Activated CD4-positive, alpha-beta T cell treated with anti-CD3 and anti-CD28 coated beads for 36 hours (primary cell): Measurements from ENCODE around the gene VILL. TPM values are rescaled to one million over a fixed set of nuclear protein-coding genes. Genes with fewer than 3 reads are reported as not detected.

Experiments used
- ATAC-seq: fragments of 200-7000 bp; cut with Tn5 transposase; one replicate; pipeline ENCODE4 v1.10.0; 2021; ENCODE audit warnings: mild to moderate bottlenecking, moderate library complexity
- CTCF ChIA-PET: fragments of 350-600 bp; sonication (Branson Sonifier 250); formaldehyde crosslinking; loops from one replicate; lab custom pipeline; 2021; ENCODE audit warnings: antibody characterized with exemption; lab: Charles Lee
- POLR2A ChIA-PET: fragments of 350-600 bp; sonication (Branson Sonifier 250); formaldehyde crosslinking; loops from one replicate; lab custom pipeline; 2021; ENCODE audit warnings: antibody characterized with exemption, inconsistent platforms; lab: Charles Lee
- DNase-seq: peaks from one replicate; pipeline ENCODE4 v3.0.0-alpha.2; 2020
- H3K27ac Mint-ChIP-seq: one replicate; pipeline ENCODE4 v1.8.0; 2021; ENCODE audit warnings: mixed read lengths
- H3K27me3 Mint-ChIP-seq: one replicate; pipeline ENCODE4 v1.8.0; 2021; ENCODE audit warnings: mixed read lengths
- H3K36me3 Mint-ChIP-seq: one replicate; pipeline ENCODE4 v1.8.0; 2021; ENCODE audit warnings: low read depth, mixed read lengths
- H3K4me1 Mint-ChIP-seq: one replicate; pipeline ENCODE4 v1.8.0; 2021; ENCODE audit warnings: mixed read lengths
- H3K4me3 Mint-ChIP-seq: one replicate; pipeline ENCODE4 v1.8.0; 2021; ENCODE audit warnings: mild to moderate bottlenecking, moderate library complexity, mixed read lengths
- H3K9me3 Mint-ChIP-seq: one replicate; pipeline ENCODE4 v1.8.0; 2021; ENCODE audit warnings: low read depth, mixed read lengths
- intact Hi-C, 2 experiments: fragments of 100-400 bp; cut with DNase I in 1 of 2; cut with micrococcal nuclease in 1 of 2; formaldehyde crosslinking; loops; one replicate each; pipeline versions ENCODE4 v1.14.2 to v1.15.1; 2022 to 2024; cut with DNase I, micrococcal nuclease
- total RNA-seq, 2 experiments: library from RNA; stranded (reverse); gene quantifications; one replicate each; pipeline ENCODE4 v1.2.3, GENCODE V29; 2021

The VILL gene
- total RNA-seq, 2 experiments from 2014 or later: 9.2 to 12.1 TPM

DNA sequence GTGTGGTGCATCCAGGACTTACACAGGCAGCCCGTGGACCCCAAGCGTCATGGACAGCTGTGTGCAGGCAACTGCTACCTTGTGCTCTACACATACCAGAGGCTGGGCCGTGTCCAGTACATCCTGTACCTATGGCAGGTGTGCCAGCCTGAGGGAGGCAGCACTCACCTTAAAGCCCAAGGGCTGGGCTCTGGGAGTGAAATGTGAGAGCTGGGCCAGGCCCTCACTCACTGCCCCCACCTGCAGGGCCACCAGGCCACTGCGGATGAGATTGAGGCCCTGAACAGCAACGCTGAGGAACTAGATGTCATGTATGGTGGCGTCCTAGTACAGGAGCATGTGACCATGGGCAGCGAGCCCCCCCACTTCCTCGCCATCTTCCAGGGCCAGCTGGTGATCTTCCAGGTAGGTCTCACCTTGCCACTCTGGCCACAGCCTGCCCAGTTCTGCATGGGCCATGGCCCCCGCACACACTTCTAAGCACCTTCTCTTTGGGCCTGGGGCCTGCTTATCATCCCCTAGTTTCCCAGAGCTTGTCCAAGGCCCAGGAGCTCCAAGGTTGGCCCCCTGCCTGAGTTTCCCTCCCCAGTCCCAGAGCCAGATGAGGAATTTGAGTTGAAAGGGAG lies 11.0 kb downstream of the VILL start:
- DNase-seq (no peak), ATAC-seq (no peak)
- POLR2A ChIA-PET: no interaction called here
- no peaks in the 10 kb centered on the region for H3K9me3 Mint-ChIP-seq
- no peaks in the 10 kb centered on the region for H3K27me3 Mint-ChIP-seq
- H3K4me3 Mint-ChIP-seq: no peak overlapping the region
- H3K4me1 Mint-ChIP-seq: peaks cover 28% of the 10 kb centered on the region
- intact Hi-C loops: no loop called here
- H3K27ac Mint-ChIP-seq: no peak overlapping the region
- CTCF ChIA-PET: interaction anchor here (0.5 to 1.1 kb wide), 2 partner anchors 28 to 654 kb away, joined by 3 to 4 read pairs; no protein-coding TSS in a partner anchor
- H3K36me3 Mint-ChIP-seq: peaks cover 20% of the 10 kb centered on the region

DNA sequence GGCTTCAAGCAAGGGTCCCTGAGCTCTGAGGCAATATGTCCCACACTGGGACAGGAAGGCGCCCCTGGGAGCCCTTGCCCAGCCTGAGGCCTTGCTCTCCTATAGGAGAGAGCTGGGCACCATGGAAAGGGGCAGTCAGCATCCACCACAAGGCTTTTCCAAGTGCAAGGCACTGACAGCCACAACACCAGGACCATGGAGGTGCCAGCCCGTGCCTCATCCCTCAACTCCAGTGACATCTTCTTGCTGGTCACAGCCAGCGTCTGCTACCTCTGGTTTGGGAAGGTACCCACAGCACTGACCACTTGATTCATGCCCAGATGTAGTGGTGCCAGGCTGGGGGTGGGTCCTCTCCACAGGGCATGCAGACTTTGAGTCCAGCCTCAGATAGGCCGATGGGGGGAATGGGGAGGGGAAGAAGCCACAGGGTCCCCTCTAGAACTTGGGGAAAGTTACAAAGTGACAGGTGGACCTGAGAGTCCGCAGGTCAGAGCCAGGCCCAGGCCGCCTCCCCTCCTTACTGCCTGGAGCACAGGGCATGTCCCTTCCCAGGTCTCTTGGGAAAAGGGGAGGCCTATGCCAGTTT lies 11.8 kb downstream of the VILL start:
- peak overlapping the region; percentile 31 for H3K27ac Mint-ChIP-seq
- peaks cover 15% of the 10 kb centered on the region for H3K36me3 Mint-ChIP-seq
- H3K4me1 Mint-ChIP-seq: peaks cover 24% of the 10 kb centered on the region
- no peaks in the 10 kb centered on the region for H3K9me3 Mint-ChIP-seq
- CTCF ChIA-PET: interaction anchor here (0.5 to 2.0 kb wide), 2 partner anchors 18 to 653 kb away, joined by 3 to 9 read pairs; no protein-coding TSS in a partner anchor
- POLR2A ChIA-PET: no interaction called here
- no peak for ATAC-seq
- intact Hi-C loops: no loop called here
- no peaks in the 10 kb centered on the region for H3K27me3 Mint-ChIP-seq
- H3K4me3 Mint-ChIP-seq: no peak overlapping the region
- no peak for DNase-seq

- ChIA-PET CTCF (interaction anchor here (1.5 to 2.0 kb wide), 2 partner anchors 17 to 23 kb away, joined by 4 to 9 read pairs; no protein-coding TSS in a partner anchor), POLR2A (no interaction called here)
- Mint-ChIP-seq H3K27me3 (no peaks in the 10 kb centered on the region), H3K36me3 (peaks cover 15% of the 10 kb centered on the region), H3K4me3 (no peak overlapping the region), H3K9me3 (no peaks in the 10 kb centered on the region), H3K27ac (peak overlapping the region; percentile 42), H3K4me1 (peaks cover 24% of the 10 kb centered on the region)
- intact Hi-C loops: loop anchor here in 1 of 2 experiments (1.0 kb wide), 1 partner anchor 29 kb away; no protein-coding TSS in a partner anchor
- DNase-seq (peak; percentile 4), ATAC-seq (no peak)
Measured at GRCh38 chr3:38002940-38003339, 12.4 kb downstream of the VILL start.

- intact Hi-C loops: loop anchor here in 1 of 2 experiments (1.0 kb wide), 1 partner anchor 29 kb away; no protein-coding TSS in a partner anchor
- CTCF ChIA-PET: interaction anchor here (0.8 to 2.0 kb wide), 5 partner anchors 17 to 503 kb away, joined by 3 to 9 read pairs (median 4); no protein-coding TSS in a partner anchor
- POLR2A ChIA-PET: no interaction called here
- Mint-ChIP-seq H3K4me3 (no peak overlapping the region), H3K27ac (peak overlapping the region; percentile 0), H3K27me3 (no peaks in the 10 kb centered on the region), H3K9me3 (no peaks in the 10 kb centered on the region), H3K36me3 (peaks cover 15% of the 10 kb centered on the region), H3K4me1 (peaks cover 19% of the 10 kb centered on the region)
- ATAC-seq (peak; percentile 31), DNase-seq (peak; percentile 72)
Measured at GRCh38 chr3:38003371-38003816, 12.8 kb downstream of the VILL start.

DNA sequence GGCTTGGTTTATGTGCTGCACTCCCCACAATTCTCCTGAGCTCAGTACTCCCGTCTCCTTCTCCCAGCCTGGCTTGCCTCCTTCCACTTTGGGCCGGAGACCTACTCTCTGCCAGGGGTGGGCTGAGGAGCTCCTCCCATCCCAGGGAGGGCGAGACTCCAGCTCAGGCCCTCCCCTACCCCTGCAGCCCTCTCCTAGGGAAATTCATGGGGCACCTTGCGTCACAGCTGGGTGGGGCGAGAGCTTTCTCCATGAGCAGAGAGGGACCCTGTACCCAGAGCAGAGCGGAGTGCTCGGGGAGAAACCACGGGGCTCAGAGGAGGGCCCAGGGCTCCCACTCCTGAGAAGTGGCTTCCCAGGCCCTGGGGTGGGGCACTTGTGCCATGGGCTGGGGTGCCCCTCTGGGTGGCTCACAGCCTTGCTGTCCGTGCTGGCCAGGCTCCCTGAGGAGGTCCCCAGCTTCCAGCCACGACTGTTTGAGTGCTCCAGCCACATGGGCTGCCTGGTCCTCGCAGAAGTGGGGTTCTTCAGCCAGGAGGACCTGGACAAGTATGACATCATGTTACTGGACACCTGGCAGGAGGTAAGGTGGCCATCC lies 13.3 kb downstream of the VILL start:
- H3K4me3 Mint-ChIP-seq: no peak overlapping the region
- H3K9me3 Mint-ChIP-seq: no peaks in the 10 kb centered on the region
- peaks cover 15% of the 10 kb centered on the region for H3K4me1 Mint-ChIP-seq
- CTCF ChIA-PET: interaction anchor here (0.8 to 2.0 kb wide), 5 partner anchors 16 to 502 kb away, joined by 3 to 9 read pairs (median 4); no protein-coding TSS in a partner anchor
- POLR2A ChIA-PET: no interaction called here
- intact Hi-C loops: loop anchor here in 1 of 2 experiments (1.0 kb wide), 1 partner anchor 30 kb away; no protein-coding TSS in a partner anchor
- ATAC-seq: no peak
- peaks cover 15% of the 10 kb centered on the region for H3K36me3 Mint-ChIP-seq
- H3K27ac Mint-ChIP-seq: peak overlapping the region; percentile 0
- H3K27me3 Mint-ChIP-seq: no peaks in the 10 kb centered on the region
- no peak for DNase-seq

- DNase-seq: peak; percentile 76
- H3K9me3 Mint-ChIP-seq: no peaks in the 10 kb centered on the region
- ChIA-PET POLR2A (interaction anchor here (0.6 kb wide), 1 partner anchor 57 kb away, joined by 3 read pairs; no protein-coding TSS in a partner anchor), CTCF (interaction anchor here (0.8 to 2.0 kb wide), 5 partner anchors 16 to 502 kb away, joined by 3 to 9 read pairs (median 4); no protein-coding TSS in a partner anchor)
- peak; percentile 85 for ATAC-seq
- intact Hi-C loops: no loop called here
- H3K4me1 Mint-ChIP-seq: peaks cover 9% of the 10 kb centered on the region
- H3K27me3 Mint-ChIP-seq: no peaks in the 10 kb centered on the region
- peak overlapping the region; percentile 29 for H3K27ac Mint-ChIP-seq
- H3K4me3 Mint-ChIP-seq: no peak overlapping the region
- H3K36me3 Mint-ChIP-seq: peaks cover 14% of the 10 kb centered on the region
Measured at GRCh38 chr3:38004415-38005075, 14.0 kb downstream of the VILL start.

DNA sequence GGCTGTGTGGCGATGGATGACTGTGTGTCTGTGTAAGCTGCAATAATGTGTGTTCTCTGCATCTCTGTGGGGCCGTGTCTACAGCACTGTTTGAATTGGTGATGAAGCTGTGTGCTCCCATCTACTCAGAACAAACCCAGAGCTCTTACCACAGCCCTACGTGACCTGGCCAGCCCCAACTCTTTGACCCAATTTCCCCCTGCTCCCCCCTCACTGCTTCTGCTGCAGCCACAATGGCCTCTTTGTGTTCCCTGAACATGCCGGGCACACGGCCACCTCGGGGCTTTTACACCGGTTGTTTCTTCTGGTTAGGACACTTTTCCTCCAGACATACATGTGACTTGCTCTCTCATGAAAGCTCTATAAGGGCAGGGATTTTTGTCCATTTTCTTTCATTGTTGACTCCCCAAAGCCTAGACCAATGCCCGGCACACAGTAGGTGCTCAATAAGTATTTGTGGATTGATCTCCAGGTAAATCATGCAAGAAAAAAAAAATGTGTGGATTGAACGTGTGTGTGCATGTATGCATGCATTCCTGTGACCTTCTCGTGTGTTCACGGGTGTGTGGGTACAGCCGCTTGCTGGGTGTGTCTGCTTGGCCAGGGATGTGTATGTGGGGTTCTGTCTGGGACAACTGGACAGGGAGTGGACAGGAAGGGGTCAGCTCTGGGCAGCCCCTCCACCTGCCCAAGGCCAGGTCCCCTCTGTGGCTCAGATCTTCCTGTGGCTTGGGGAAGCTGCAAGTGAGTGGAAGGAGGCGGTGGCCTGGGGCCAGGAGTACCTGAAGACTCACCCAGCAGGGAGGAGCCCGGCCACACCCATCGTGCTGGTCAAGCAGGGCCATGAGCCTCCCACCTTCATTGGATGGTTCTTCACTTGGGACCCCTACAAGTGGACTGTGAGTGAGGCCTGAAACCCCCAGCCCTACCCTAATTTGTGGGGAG lies 14.8 kb downstream of the VILL start:
- CTCF ChIA-PET: interaction anchor here (0.9 kb wide), 1 partner anchor 31 kb away, joined by 4 read pairs; no protein-coding TSS in a partner anchor
- peaks cover 11% of the 10 kb centered on the region for H3K36me3 Mint-ChIP-seq
- no peaks in the 10 kb centered on the region for H3K27me3 Mint-ChIP-seq
- H3K4me1 Mint-ChIP-seq: peaks cover 9% of the 10 kb centered on the region
- intact Hi-C loops: no loop called here
- DNase-seq (no peak), ATAC-seq (no peak)
- H3K27ac Mint-ChIP-seq: peak overlapping the region; percentile 29
- no peak overlapping the region for H3K4me3 Mint-ChIP-seq
- H3K9me3 Mint-ChIP-seq: no peaks in the 10 kb centered on the region
- POLR2A ChIA-PET: interaction anchor here (0.6 to 0.7 kb wide), 2 partner anchors 57 to 706 kb away, joined by 3 to 10 read pairs; no protein-coding TSS in a partner anchor

DNA sequence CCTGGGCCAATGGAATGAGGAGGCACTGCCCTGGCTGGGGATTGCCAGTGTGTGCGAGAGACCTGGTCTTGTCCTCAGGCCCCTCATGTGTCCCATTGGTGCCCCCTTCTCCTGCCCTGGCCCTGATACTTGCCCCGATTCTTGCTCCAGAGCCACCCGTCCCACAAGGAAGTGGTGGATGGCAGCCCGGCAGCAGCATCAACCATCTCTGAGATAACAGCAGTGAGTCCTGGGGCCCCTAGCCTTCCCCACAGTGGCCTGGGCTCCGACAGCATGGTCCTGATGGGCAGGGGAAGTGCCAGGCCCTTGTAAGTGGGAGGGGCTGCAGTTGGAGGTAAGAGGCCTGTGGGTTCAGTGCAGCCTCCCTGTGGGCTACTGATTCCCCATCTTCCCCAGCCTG lies 15.4 kb downstream of the VILL start:
- H3K36me3 Mint-ChIP-seq: peaks cover 11% of the 10 kb centered on the region
- ATAC-seq (no peak), DNase-seq (no peak)
- H3K27me3 Mint-ChIP-seq: no peaks in the 10 kb centered on the region
- no peaks in the 10 kb centered on the region for H3K9me3 Mint-ChIP-seq
- ChIA-PET POLR2A (interaction anchor here (0.7 kb wide), 1 partner anchor 707 kb away, joined by 10 read pairs; no protein-coding TSS in a partner anchor), CTCF (no interaction called here)
- peaks cover 9% of the 10 kb centered on the region for H3K4me1 Mint-ChIP-seq
- no peak overlapping the region for H3K4me3 Mint-ChIP-seq
- H3K27ac Mint-ChIP-seq: no peak overlapping the region
- intact Hi-C loops: no loop called here

- Mint-ChIP-seq H3K4me3 (no peak overlapping the region), H3K36me3 (peaks cover 11% of the 10 kb centered on the region), H3K9me3 (no peaks in the 10 kb centered on the region), H3K4me1 (peaks cover 9% of the 10 kb centered on the region), H3K27ac (no peak overlapping the region), H3K27me3 (no peaks in the 10 kb centered on the region)
- intact Hi-C loops: no loop called here
- DNase-seq: no peak
- no peak for ATAC-seq
- CTCF ChIA-PET: no interaction called here
- POLR2A ChIA-PET: no interaction called here
Measured at GRCh38 chr3:38006445-38006995, 15.9 kb downstream of the VILL start.

- Mint-ChIP-seq H3K36me3 (peaks cover 6% of the 10 kb centered on the region), H3K9me3 (no peaks in the 10 kb centered on the region), H3K27me3 (no peaks in the 10 kb centered on the region), H3K4me3 (no peak overlapping the region), H3K4me1 (peaks cover 9% of the 10 kb centered on the region), H3K27ac (no peak overlapping the region)
- CTCF ChIA-PET: no interaction called here
- no peak for ATAC-seq
- intact Hi-C loops: no loop called here
- POLR2A ChIA-PET: interaction anchor here (0.7 kb wide), 1 partner anchor 163 kb away, joined by 3 read pairs; no protein-coding TSS in a partner anchor
- no peak for DNase-seq
Measured at GRCh38 chr3:38007754-38008090, 17.1 kb downstream of the VILL start.
